DND-41 (cell line): ENCODE data around the gene TAOK2.
A peak's percentile ranks its signal among the peaks of the same experiment; 100 is the strongest.

Experiments used
- ATAC-seq: fragments of 200-7000 bp; cut with Tn5 transposase; 3 replicates; pipeline ENCODE4 v1.9.1; 2021; ENCODE audit warnings: low read depth; ENCODE audit not compliant: insufficient read depth
- DNase-seq: peaks from one replicate; pipeline ENCODE4 v3.0.0-alpha.2; 2020
- H2AFZ ChIP-seq: 2 replicates; pipeline ENCODE4 v1.6.0; 2012; ENCODE audit warnings: low read depth, low read length
- H3K27ac ChIP-seq: 2 replicates; pipeline ENCODE4 v1.5.1; 2012; ENCODE audit warnings: low read length, inconsistent platforms
- H3K27me3 ChIP-seq: fragments of 200-600 bp; sonication (generic); 2 replicates; pipeline ENCODE4 v1.6.0; 2012; ENCODE audit warnings: low read length, mild to moderate bottlenecking, inconsistent platforms; ENCODE audit not compliant: insufficient read depth, poor library complexity
- H3K36me3 ChIP-seq: 2 replicates; pipeline ENCODE4 v1.5.1; 2012; ENCODE audit warnings: low read length, inconsistent platforms; ENCODE audit not compliant: insufficient read depth
- H3K4me1 ChIP-seq: 2 replicates; pipeline ENCODE4 v1.5.1; 2012; ENCODE audit warnings: mild to moderate bottlenecking, low read length; ENCODE audit not compliant: insufficient read depth
- H3K4me2 ChIP-seq: 2 replicates; pipeline ENCODE4 v1.6.0; 2012; ENCODE audit warnings: mild to moderate bottlenecking, moderate library complexity, low read length, inconsistent platforms; ENCODE audit not compliant: insufficient read depth
- H3K4me3 ChIP-seq, 2 experiments: fragments of 200-600 bp in 1 of 2; shearing (Covaris generic) in 1 of 2; 2 replicates each; pipeline ENCODE4 v1.5.1; 2012 to 2016; ENCODE audit warnings: inconsistent platforms in 2 of 2, low read length in 2 of 2, mild to moderate bottlenecking in 2 of 2, low read depth in 1 of 2, moderate library complexity in 1 of 2
- H3K79me2 ChIP-seq: 2 replicates; pipeline ENCODE4 v1.6.0; 2012; ENCODE audit warnings: low read length, inconsistent platforms; ENCODE audit not compliant: insufficient read depth
- H3K9ac ChIP-seq: 2 replicates; pipeline ENCODE4 v1.6.0; 2012; ENCODE audit warnings: low read depth, mild to moderate bottlenecking, inconsistent platforms, low read length, moderate library complexity
- H3K9me3 ChIP-seq: 2 replicates; pipeline ENCODE4 v1.5.1; 2012; ENCODE audit warnings: low read length, moderate library complexity, mild to moderate bottlenecking, inconsistent platforms; ENCODE audit not compliant: insufficient read depth, severe bottlenecking
- H4K20me1 ChIP-seq: 2 replicates; pipeline ENCODE4 v1.6.0; 2012; ENCODE audit warnings: low read length; ENCODE audit not compliant: insufficient read depth
- EZH2 ChIP-seq: IDR thresholded peaks from 3 replicates; pipeline ENCODE4 v1.6.1; 2012; ENCODE audit warnings: borderline replicate concordance, low read depth, mild to moderate bottlenecking, moderate library complexity, low read length, inconsistent platforms; ENCODE audit not compliant: severe bottlenecking
- TF ChIP-seq, protein P1 (sequence below): IDR thresholded peaks from 2 replicates; pipeline ENCODE4 v1.5.1; 2012; ENCODE audit warnings: borderline replicate concordance, low read length, moderate library complexity, mild to moderate bottlenecking; ENCODE audit not compliant: poor library complexity, severe bottlenecking; ENCODE audit errors: extremely low read depth

Gene TAOK2

DNA sequence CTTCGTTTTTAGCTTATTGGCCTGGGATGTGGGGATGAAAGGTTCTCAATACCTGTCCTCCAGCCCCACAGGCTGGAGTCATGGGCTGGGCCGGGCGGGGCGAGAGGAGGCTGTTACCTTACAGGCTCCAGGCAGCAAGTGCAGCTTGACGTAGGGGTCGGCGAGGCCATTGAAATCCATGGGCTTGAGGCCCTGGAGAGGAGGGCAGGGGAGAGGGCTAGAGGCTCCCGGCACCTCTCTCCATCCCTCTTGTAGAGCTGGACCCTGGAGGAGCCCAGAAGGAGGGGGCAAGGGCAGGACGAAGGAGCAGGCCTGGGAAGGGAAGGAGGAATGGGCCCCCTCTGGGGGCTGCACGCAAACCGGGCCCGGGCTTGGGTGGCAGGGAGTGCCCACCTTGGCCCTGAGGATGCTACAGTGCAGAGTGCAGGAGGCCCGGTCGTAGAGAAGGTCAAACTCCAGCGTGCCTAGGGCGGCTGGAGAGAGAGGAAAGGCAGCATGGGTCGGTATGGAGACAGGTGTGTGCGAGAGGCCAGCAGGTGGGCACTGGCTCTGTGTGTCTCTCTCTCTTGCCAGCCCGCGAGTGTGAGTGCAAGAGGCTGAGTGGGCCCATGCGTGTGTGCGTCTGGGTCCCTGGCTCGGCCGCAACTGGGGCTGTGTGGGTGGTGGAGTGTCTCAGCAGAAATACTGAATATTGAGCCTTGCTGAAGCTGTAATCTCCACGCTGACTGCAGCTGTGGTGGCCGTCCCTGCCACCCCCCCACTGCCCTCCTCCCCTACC is 35.6 kb downstream of the TAOK2 start:
- H3K79me2 ChIP-seq = no peaks in the 10 kb centered on the region
- TF ChIP-seq, protein P1, sequence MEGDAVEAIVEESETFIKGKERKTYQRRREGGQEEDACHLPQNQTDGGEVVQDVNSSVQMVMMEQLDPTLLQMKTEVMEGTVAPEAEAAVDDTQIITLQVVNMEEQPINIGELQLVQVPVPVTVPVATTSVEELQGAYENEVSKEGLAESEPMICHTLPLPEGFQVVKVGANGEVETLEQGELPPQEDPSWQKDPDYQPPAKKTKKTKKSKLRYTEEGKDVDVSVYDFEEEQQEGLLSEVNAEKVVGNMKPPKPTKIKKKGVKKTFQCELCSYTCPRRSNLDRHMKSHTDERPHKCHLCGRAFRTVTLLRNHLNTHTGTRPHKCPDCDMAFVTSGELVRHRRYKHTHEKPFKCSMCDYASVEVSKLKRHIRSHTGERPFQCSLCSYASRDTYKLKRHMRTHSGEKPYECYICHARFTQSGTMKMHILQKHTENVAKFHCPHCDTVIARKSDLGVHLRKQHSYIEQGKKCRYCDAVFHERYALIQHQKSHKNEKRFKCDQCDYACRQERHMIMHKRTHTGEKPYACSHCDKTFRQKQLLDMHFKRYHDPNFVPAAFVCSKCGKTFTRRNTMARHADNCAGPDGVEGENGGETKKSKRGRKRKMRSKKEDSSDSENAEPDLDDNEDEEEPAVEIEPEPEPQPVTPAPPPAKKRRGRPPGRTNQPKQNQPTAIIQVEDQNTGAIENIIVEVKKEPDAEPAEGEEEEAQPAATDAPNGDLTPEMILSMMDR = no peak
- no peak for TF ChIP-seq EZH2
- DNase-seq (no peak), ATAC-seq (no peak)
- H3K4me2 ChIP-seq = peak overlapping the region; percentile 98; the same call in 1 of the 2 replicates
- peaks cover 17% of the 10 kb centered on the region for H3K4me1 ChIP-seq
- H3K27me3 ChIP-seq = no peaks in the 10 kb centered on the region
- no peaks in the 10 kb centered on the region for H3K9me3 ChIP-seq
- no peak overlapping the region for H3K4me3 ChIP-seq
- H3K36me3 ChIP-seq = peaks cover 20% of the 10 kb centered on the region; the same call in 1 of the 2 replicates
- H4K20me1 ChIP-seq = peaks cover 7% of the 10 kb centered on the region; the same call in 1 of the 2 replicates
- no peak overlapping the region for H3K9ac ChIP-seq
- no peak overlapping the region for H2AFZ ChIP-seq
- no peak overlapping the region for H3K27ac ChIP-seq

DNA sequence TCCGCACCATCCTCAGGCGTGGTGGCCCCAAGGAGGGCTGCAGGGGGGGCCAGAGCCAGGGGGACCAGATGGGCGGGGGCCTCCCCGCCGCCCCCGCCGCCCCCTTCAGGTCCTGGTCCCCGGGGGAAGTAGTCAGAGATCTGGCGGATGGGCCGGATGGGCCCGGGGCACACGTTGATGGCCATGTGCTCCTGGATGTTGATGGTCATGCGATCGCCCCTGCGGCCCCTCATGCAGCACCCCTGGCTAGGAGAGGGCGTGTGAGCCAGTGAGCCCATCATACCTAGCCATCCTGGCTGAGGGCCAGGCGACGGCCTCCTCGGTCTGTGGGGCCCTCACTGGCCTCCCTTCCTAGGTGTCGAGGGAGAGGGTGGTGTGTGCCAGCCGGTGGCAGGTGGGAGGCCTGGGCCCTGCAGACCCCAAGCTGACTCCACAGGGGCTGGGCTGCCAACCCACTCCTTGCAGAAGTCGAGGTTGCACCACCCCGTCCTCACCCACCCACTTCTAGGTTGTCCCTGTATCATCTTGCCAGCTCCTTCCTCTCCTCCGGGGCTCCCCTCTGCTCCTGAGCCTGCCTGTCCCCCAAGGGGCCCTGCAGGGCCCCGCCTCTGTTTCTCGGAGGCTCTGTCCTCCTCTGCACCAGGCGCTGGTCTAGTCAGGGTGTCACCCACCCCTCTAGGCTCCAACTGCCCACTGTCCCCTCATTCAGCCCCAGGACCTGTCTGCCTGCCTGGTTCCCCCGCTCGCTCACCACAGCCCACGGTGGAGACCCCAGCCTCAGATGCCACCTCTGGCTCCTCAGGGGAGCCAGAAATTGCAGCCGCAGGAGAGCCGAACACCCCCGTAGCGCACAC is 36.5 kb downstream of the TAOK2 start:
- Histone ChIP-seq H3K36me3 (peaks cover 16% of the 10 kb centered on the region; the same call in 1 of the 2 replicates), H4K20me1 (peaks cover 7% of the 10 kb centered on the region; the same call in 1 of the 2 replicates), H3K4me2 (peak overlapping the region; percentile 98), H3K27ac (no peak overlapping the region; the same call in 1 of the 2 replicates), H3K27me3 (no peaks in the 10 kb centered on the region), H3K4me1 (peaks cover 17% of the 10 kb centered on the region), H3K4me3 (peak overlapping the region; percentile 36 to 71; a peak in 3 of 4 replicates), H3K79me2 (no peaks in the 10 kb centered on the region), H3K9ac (peak overlapping the region; percentile 70), H3K9me3 (no peaks in the 10 kb centered on the region), H2AFZ (peak overlapping the region; percentile 84)
- no peak for TF ChIP-seq EZH2
- TF ChIP-seq, protein P1 = no peak
- DNase-seq (no peak), ATAC-seq (peak; percentile 20)

DNA sequence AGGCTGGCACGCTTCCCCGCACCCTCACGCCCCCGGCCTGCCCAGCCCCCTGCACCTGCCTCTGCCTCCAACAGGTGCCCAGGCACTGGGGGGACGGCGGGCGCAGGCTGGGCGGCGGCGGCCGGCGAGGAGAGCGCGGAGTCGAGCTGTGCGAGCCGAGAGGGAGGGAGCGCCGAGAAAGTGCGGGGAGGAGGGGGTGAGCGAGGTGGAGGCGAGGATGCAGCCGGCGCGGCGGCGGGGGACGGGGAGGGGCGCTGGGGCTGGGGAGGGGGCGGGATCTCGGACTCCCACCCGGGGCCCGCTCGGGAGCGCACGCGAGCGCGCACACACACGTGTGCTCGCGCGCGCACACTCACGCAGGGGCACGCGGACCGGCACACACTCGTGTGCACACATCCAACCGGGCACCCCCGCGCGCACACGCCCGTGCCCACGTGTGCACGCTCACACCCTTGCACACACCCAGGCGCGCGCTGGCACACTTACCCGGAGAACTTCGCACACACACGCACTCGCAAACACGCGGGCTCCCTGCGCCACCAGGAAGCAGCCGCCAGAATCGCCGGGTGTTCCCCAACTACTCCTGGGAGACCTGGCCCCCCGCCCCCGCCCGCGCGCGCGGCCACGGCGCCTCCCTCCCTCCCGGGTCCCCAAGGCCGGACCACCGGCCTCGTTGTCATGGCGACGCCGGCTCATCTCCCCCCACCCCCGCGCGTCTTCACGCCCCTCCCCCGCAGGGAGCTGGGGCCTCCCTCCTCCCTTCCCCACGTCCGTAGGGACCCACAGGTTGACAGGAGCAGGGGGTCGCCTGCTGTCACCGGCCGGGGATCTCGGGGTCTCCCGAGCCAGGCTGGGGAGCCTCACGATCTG is 37.4 kb downstream of the TAOK2 start, which contains the start of gene DOC2A:
Gene DOC2A (minus strand): TSS at position 184 of the 870 bp plus-strand sequence. CDS start 805 bp downstream, outside the sequence.
- Histone ChIP-seq H3K9me3 (no peaks in the 10 kb centered on the region), H3K9ac (peak within 1 kb of the TSS; percentile 70), H3K27ac (no peak within 1 kb of the TSS; the same call in 1 of the 2 replicates), H3K79me2 (no peaks in the 10 kb centered on the region), H4K20me1 (peaks cover 7% of the 10 kb centered on the region; the same call in 1 of the 2 replicates), H3K36me3 (peaks cover 8% of the 10 kb centered on the region; the same call in 1 of the 2 replicates), H3K27me3 (no peaks in the 10 kb centered on the region), H2AFZ (peak within 1 kb of the TSS; percentile 89), H3K4me2 (peak within 1 kb of the TSS; percentile 98), H3K4me3 (peak within 1 kb of the TSS; percentile 36 to 71; a peak in 3 of 4 replicates), H3K4me1 (peaks cover 17% of the 10 kb centered on the region)
- DNase-seq = peak; percentile 79
- TF ChIP-seq EZH2 = no peak
- TF ChIP-seq, protein P1 = no peak
- peak; percentile 88 for ATAC-seq
